ENCODE data around the gene MEG3.

GRCh38 chr14:100884456-100884855, 58.5 kb downstream of the MEG3 start:
- TF ChIP-seq CTCF (conservative IDR thresholded peaks at IDR 0.05; ENCODE audit: low read length) (no peak), EZH2phosphoT487 (IDR thresholded peaks at IDR 0.05; ENCODE audit: borderline replicate concordance) (no peak)

Measured in Loucy (cell line).